ENCODE measurements around the gene CEP70.
A peak's percentile ranks its signal among the peaks of the same experiment; 100 is the strongest.
"Not testable (repeated sequence)": the region's sequence is repeated elsewhere in the genome, so short reads cannot be mapped to it uniquely, and the experiment has no call there.

Gene CEP70

GRCh38 chr3:138591392-138591791 lies 2.7 kb downstream of the CEP70 start:
- no peak for DNase-seq (ENCODE audit: low read depth, low spot score)

DNA sequence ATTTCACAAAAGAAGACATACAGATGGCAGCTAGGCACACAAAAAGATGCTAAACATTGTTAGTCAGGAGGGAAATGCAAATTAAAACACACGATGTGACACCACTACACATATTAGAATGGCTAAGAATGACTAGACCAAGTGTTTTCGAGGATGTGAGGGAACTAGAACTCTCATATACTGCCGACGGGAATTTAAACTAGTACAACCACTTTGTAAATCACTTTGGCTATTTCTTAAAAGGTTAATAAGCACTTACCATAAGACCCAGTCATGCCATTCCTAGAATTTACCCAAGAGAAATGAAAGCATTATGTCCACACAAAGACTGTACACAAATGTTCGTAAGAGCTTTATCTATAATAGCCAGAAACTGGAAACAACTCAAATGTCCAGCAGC lies 5.6 kb downstream of the CEP70 start:
- DNase-seq (ENCODE audit: low read depth, low spot score), result no peak

GRCh38 chr3:138587374-138587773 lies 6.7 kb downstream of the CEP70 start:
- DNase-seq (ENCODE audit: low read depth, low spot score), result no peak

DNA sequence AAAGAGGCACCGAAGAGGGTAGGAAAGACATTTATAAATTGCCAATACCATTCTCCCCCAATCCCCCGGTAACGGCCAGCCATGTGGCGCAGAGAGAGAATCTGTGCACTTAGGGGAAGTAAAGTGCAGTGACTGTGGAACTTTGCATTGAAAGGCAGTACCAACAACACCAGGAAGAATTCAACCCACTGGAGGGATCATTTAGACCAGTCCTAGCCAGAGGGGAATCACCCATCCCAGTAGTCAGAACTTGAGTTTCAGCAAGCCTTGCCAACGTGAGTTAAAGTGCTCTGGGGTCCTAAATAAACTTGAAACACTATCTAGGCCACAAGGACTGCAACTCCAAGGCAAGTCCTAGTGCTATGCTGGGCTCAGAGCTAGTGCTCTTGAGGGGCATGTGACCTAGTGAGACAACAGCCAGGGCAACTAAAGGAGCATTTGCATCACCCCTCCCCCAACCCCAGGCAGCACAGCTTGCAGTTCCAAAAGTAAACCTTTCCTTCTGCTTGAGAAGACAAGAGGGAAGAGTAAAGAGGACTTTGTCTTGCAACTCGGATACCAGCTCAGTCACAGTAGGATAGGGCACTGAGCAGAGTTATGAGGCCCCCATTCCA lies 15.0 kb downstream of the CEP70 start:
- DNase-seq (ENCODE audit: low read depth, low spot score), result no peak

GRCh38 chr3:138578141-138578540 lies 15.9 kb downstream of the CEP70 start:
- DNase-seq (ENCODE audit: low read depth, low spot score), result no peak

- DNase-seq (ENCODE audit: low read depth, low spot score), result no peak
These were observed 20.9 kb downstream of the CEP70 start for GRCh38 chr3:138573138-138573537.

GRCh38 chr3:138569624-138570023 lies 24.4 kb downstream of the CEP70 start:
- DNase-seq (ENCODE audit: low read depth, low spot score), result not testable (repeated sequence)

GRCh38 chr3:138569090-138569489 lies 25.0 kb downstream of the CEP70 start:
- peak; percentile 43 for DNase-seq (ENCODE audit: low read depth, low spot score)

DNA sequence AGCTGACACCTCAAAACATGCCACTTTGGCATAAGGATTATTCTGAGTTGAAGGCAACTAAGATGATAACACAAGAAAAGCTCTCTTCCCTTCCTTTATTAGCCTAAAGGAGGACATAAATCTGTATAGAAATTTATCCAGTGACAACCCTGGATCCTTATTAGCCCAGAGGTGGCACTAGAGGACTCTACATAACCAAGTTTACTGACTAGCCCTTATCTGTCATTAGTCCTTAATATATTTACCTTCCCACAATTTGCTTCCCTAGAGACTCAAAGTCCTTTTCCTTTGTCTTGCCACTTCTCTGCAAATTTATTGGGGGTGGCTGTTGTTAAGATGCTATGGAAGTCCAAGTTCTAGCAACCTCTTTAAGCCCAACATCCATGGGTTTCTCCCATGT lies 26.7 kb downstream of the CEP70 start:
- no peak for DNase-seq (ENCODE audit: low read depth, low spot score)

DNA sequence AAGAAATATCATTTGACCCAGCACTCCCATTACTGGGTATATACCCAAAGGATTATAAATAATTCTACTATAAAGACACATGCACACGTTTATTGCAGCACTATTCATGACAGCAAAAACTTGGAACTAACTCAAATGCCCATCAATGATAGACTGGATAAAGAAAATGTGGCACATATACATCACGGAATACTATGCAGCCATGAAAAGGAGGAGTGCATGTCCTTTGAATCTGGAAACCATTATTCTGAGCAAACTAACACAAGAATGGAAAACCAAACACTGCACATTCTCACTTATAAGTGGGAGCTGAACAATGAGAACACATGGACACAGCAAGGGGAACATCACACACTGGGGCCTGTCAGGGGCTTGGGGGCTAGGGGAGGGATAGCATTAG lies 27.8 kb downstream of the CEP70 start:
- not testable (repeated sequence) for DNase-seq (ENCODE audit: low read depth, low spot score)

DNA sequence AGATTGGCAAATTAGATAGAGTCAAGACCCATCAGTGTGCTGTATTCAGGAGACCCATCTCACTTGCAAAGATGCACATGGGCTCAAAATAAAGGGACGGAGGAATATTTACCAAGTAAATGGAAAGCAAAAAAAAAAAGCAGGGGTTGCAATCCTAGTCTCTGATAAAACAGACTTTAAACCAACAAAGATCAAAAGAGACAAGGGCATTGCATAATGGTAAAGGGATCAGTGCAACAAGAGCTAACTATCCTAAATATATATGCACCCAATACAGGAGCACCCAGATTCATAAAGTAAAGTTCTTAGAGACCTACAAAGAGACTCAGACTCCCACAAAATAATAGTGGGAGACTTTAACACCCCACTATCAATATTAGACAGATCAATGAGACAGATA lies 31.2 kb downstream of the CEP70 start:
- DNase-seq (ENCODE audit: low read depth, low spot score), result not testable (repeated sequence)

DNA sequence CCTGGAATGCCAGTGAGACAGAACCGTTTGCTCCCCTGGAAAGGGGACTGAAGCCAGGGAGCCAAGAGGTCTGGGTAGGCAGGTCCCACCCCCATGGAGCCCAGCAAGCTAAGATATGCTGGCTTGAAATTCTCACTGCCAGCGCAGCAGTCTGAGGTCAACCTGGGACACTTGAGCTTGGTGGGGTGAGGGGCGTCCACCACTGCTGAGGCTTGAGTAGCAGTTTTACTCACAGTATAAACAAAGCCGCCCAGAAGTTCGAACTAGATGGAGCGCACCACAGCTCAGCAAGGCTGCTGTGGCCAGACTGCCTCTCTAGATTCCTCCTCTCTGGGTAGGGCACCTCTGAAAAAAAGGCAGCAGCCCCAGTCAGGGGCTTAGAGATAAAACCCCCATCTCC lies 33.6 kb downstream of the CEP70 start:
- DNase-seq (ENCODE audit: low read depth, low spot score), result no peak

DNA sequence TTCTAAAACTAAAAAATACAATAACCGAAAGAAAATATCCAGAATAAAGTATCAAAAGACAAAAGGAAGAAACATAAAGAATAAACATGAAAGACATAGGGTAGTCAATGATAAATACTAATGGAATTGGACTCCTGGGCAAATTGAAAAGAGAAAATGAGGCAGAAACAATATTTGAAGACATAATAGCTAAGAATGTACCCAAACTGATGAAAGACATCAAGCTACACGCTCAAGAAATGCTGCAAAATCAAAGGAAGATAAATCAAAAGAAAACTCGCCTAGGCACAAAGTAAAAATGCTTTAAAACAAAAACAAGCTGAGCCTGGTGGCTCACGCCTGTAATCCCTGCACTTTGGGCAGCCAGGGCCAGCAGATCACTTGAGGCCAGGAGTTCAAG lies 34.9 kb downstream of the CEP70 start:
- DNase-seq (ENCODE audit: low read depth, low spot score), result no peak

DNA sequence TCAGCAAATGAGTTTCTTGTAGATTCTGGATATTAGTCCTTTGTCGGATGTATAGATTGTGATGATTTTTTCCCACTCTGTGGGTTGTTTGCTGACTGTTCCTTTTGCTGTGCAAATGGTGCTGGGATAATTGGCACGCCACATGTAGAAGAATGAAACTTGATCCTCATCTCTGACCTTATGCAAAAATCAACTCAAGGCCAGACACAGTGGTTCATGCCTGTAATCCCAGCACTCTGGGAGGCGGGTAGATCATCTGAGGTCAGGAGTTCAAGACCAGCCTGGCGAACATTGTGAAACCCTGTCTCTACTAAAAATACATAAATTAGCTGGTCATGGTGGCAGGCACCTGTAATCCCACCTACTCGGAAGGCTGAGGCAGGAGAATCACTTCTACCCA lies 39.3 kb downstream of the CEP70 start:
- not testable (repeated sequence) for DNase-seq (ENCODE audit: low read depth, low spot score)

- DNase-seq (ENCODE audit: low read depth, low spot score), result not testable (repeated sequence)
These were observed 43.1 kb downstream of the CEP70 start for GRCh38 chr3:138550958-138551357.

- DNase-seq (ENCODE audit: low read depth, low spot score), result no peak
These were observed 44.7 kb downstream of the CEP70 start for GRCh38 chr3:138549179-138549977.

DNA sequence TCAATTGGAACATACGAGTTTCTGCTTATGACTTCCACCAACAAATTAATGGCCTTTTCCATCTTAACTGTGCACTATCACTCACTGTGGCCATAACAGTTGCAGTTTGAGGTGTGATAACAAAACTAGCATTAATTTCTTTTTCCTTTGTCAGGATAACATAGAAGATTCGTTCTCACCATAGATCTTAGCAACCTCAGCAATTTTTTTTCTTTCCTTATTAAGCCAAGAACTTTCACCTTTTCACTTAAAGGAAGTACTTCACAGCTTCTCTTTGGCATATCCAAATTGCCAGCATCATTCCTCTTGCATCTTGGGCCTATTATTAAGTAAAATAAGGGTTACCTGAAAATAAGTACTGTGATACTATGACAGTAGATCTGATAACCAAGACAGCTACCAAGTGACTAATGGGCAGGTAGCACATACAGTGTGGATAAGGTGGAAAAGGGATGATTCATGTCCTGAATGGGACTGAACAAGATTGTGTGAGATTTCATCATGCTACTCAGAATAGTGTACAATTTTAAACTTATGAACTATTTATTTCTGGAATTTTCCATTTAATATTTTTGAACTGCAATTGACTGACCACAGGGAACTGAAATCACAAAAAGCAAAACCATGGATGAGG lies 46.6 kb downstream of the CEP70 start:
- no peak for DNase-seq (ENCODE audit: low read depth, low spot score)

GRCh38 chr3:138544546-138544945 lies 49.5 kb downstream of the CEP70 start:
- DNase-seq (ENCODE audit: low read depth, low spot score), result no peak

DNA sequence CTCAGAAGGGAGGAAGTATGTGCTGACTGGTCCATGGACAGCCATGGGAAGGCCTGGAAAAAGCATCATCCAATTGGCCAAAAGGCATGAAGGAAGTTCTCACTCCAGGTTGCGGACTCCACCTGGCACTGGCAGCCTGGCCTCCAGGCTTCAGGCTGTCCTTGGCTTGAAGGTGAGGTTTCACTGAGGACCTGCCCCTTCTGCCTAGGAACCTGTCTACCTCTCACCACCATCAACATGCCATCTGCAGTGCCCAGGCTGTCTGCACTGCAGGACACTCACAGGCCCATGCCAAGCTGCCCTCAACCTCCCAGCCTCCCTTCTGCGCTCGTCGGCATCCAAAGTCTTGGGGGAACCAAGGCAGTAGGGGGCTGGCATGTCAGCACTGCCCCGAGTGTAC lies 51.1 kb downstream of the CEP70 start:
- DNase-seq (ENCODE audit: low read depth, low spot score), result no peak

GRCh38 chr3:138539352-138539751 lies 54.7 kb downstream of the CEP70 start:
- no peak for DNase-seq (ENCODE audit: low read depth, low spot score)

DNA sequence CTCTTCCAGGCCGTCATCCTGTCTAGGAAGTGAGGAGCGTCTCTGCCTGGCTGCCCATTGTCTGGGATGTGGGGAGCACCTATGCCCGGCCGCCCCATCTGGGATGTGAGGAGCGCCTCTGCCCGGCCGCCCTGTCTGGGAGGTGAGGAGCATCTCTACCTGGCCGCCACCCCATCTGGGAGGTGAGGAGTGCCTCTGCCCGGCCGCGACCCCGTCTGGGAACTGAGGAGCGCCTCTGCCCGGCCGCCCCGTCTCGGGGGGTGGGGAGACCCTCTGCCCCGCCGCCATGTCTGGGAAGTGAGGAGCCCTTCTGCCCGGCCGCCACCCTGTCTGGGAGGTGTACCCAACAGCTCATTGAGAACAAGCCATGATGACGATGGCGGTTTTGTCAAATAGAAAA lies 72.6 kb downstream of the CEP70 start:
- DNase-seq (ENCODE audit: low read depth, low spot score), result not testable (repeated sequence)

DNA sequence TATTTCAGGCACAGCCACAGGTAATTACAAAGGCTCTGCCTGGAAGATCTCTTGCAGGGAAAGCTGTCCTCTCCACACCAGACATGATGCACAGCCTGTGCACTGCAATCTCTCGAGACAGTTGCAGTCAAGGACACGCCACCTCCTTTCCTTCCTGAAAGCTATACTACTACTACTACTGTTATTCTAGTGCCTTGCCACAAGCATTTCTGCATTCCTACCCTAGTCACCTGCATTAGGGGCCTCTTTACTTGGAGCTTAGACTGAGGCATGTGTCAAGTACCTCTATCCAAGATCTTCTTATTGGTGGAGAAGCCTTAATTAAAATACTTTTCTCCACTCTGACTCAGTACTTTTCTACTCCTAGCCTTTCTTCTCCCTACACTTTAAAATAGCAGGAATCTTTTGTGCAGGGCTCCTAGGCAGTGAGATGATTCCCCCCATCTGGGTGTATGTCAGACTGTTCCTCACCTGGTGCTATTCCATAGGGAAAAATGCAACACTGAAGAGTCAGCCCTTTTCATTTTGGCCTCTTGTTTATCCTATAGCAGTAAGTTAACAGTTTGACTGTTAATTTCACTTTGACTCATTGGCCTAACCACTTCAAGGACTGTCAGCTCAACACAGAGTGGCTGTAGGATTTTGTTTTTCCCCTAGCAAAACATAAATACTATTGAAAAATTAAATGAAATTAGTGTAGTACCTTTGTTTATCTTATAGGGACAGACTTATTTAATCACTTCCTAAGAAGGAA lies 80.8 kb downstream of the CEP70 start:
- DNase-seq (ENCODE audit: low read depth, low spot score), result no peak
